ENCODE measurements around the gene TSPAN4. TPM values are rescaled to one million over a fixed set of nuclear protein-coding genes. Genes with fewer than 3 reads are reported as not detected.

TSPAN4 gene
- 47.0 and 47.6 TPM in 2 replicates for total RNA-seq (2013; cell fraction: nucleolus; rRNA removed)
- 9.3 and 10.1 TPM in 2 replicates for total RNA-seq (2014; rRNA removed)
- 2.3 and 2.7 TPM in 2 replicates for total RNA-seq (2014; rRNA removed; fragmentation: Illumina TruSeq; extraction: Trizol)
- 8.7 and 9.0 TPM in 2 replicates for total RNA-seq (2021)
- polyA plus RNA-seq (2011; ENCODE audit: low read depth), result 3.5 TPM
- 6.5 and 13.4 TPM in 2 replicates for polyA plus RNA-seq (2011; rRNA removed)
- polyA plus RNA-seq (2011; cell fraction: cytosol; rRNA removed), result 22.9 and 34.0 TPM in 2 replicates
- 75.6 and 100 TPM in 2 replicates for polyA plus RNA-seq (2011; cell fraction: nucleus; rRNA removed)
- polyA plus RNA-seq (2012), result 6.5 and 6.8 TPM in 2 replicates
- polyA plus RNA-seq (2014; fragmentation: Illumina TruSeq; extraction: Trizol), result 0.96 TPM in 1 of 2 replicates, not detected in the other
- under 1 TPM in 1 of 2 experiments, not detected in 1; 0.37 TPM for polyA plus RNA-seq (2014; fragmentation: Nextera tagmentation; extraction: Ambion mirVana)
- 11.6 and 14.0 TPM in 2 replicates for polyA plus RNA-seq (2014; rRNA removed)
- polyA plus RNA-seq (2016; fragmentation: Nextera tagmentation; extraction: Ambion mirVana), result 1 to 10 TPM; 7.6 to 8.5 TPM
- polyA minus RNA-seq (2011; rRNA and poly(A)+ RNA removed), result 13.9 and 15.4 TPM in 2 replicates
- polyA minus RNA-seq (2011; cell fraction: cytosol; rRNA and poly(A)+ RNA removed), result 21.0 and 24.9 TPM in 2 replicates
- polyA minus RNA-seq (2011; cell fraction: nucleus; rRNA and poly(A)+ RNA removed), result 10.2 and 15.3 TPM in 2 replicates
- percentile 52 among the genes with signal in this experiment for Bru-seq, nascent RNA
- BruChase-seq, experiment 1, labeled RNA remaining after a 6-hour chase, result percentile 58 among the genes with signal in this experiment
- percentile 56 among the genes with signal in this experiment for BruChase-seq, experiment 2, labeled RNA remaining after a 2-hour chase
- long read RNA-seq, experiment 1, transcript TSPAN4-203 (9 exons, 1,423 nt), result major isoform, 20 of 32 reads
- long read RNA-seq, experiment 1, partial matches to known transcripts, result 3 of 32 reads
- long read RNA-seq, experiment 1, other reads (novel, unspliced or antisense), result 6 of 32 reads
- long read RNA-seq, experiment 2, partial matches to known transcripts, result 1 of 5 reads
- long read RNA-seq, experiment 2, other reads (novel, unspliced or antisense), result 2 of 5 reads

DNA sequence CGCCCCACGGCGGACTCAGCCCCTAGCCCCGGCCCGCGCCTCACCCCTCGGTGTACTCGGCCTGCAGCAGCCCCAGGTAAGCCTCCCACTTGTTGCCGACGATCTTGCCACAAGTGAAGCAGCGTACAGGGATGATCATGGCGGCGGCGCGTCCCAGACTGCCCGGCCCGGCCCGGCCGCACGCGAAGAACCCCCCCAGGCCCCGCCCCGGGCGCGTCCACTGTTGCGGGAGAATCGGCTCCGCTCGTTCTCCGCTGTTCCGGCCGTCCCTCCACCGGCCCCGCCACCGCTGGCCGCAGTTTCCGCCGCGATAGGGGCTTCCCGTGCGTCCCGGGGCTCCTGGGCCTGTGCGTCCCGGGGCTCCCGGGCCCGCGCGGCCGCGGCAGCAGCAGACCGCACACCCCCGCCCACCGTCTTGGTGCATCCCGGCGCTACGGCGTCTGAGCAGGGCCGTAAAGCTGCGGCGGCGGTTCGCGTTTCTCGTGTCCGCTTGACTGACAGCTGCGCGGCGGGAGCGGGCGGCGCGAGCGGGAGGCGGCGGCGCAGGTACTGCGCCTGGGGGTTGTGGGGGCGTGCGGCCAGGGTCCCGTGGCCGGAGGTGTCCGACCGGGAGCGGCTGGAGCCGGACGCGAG lies at the start of gene TSPAN4, which contains the start of gene POLR2L:
TSPAN4 (plus strand) TSS at position 483 of the 633 bp plus-strand sequence. CDS start 7,453 bp downstream, outside the sequence.
POLR2L (minus strand) TSS at position 160 of the 633 bp plus-strand sequence; CDS start at position 139, 21 bp downstream.
- ATAC-seq, result peak; percentile 76
- ChIA-PET CTCF (interaction anchor here (0.9 to 1.4 kb wide), 2 partner anchors 23 to 45 kb away, joined by 4 read pairs; partner anchors contain the start of gene PNPLA2), RAD21 (ENCODE audit: unreplicated experiment) (interaction anchor here (1.1 to 1.7 kb wide), 3 partner anchors 8 to 33 kb away, joined by 3 to 9 read pairs (median 8); partner anchors contain the start of genes CD151 and RPLP2), POLR2A (interaction anchor here (0.9 to 4.0 kb wide), 7 partner anchors 7 to 149 kb away, joined by 3 to 21 read pairs (median 5); partner anchors contain the start of gene RPLP2), SMC1A (ENCODE audit: uncharacterized antibody, unreplicated experiment) (interaction anchor here (1.4 kb wide), 2 partner anchors 22 to 86 kb away, joined by 4 to 5 read pairs; no protein-coding TSS in a partner anchor)
- Histone ChIP-seq H3K9ac (ENCODE audit: control insufficient read depth, insufficient read depth, low read length) (peak within 1 kb of the TSS; percentile 91), H3K9me3 (replicated peaks; ENCODE audit: control insufficient read depth, insufficient read depth, low read length) (no peaks in the 10 kb centered on the region), H3K79me2 (ENCODE audit: control insufficient read depth, insufficient read depth, low read length) (peaks cover 20% of the 10 kb centered on the region), H3K4me3 (peak within 1 kb of the TSS; percentile 96), H3K36me3 (ENCODE audit: control insufficient read depth in 2 of 2, insufficient read depth in 2 of 2, low read length in 1 of 2) (peaks cover 0 to 21% of the 10 kb centered on the region in 2 experiments; a peak in 2 of 4 replicates), H3K4me1 (ENCODE audit: control insufficient read depth, insufficient read depth, low read length) (peaks cover 15% of the 10 kb centered on the region), H3K27ac (ENCODE audit: control insufficient read depth, insufficient read depth) (peak within 1 kb of the TSS; percentile 90), H3K27me3 (replicated peaks in 1 of 2; ENCODE audit: control insufficient read depth in 2 of 2, insufficient read depth in 2 of 2, low read length in 1 of 2) (no peaks in the 10 kb centered on the region), H4K20me1 (ENCODE audit: control insufficient read depth, insufficient read depth) (no peaks in the 10 kb centered on the region; the same call in 1 of the 2 replicates), H2AFZ (ENCODE audit: control insufficient read depth, low read depth, low read length) (peak within 1 kb of the TSS; percentile 98), H3K4me2 (ENCODE audit: control insufficient read depth, insufficient read depth) (peak within 1 kb of the TSS; percentile 95)
- no peak for DNase-seq (ENCODE audit: low read depth, low spot score)
- in situ Hi-C loops (cut with MboI), result loop anchor here (10.0 kb wide), 2 partner anchors 212 to 1012 kb away; partner anchors contain the start of gene LSP1
- 1% methylated on average over 73 of the region's 87 CpGs for WGBS (ENCODE audit: insufficient coverage, insufficient replicate concordance, low lambda C conversion rate, missing lambda C conversion rate)
- peak; percentile 68 for FAIRE-seq
- BruUV-seq (replicated peaks), result no TSS peak
- intact Hi-C loops (cut with micrococcal nuclease; ENCODE audit: unreplicated experiment), result loop anchor here (5.0 kb wide), 1 partner anchor 70 kb away; the partner anchor contains the start of gene CHID1
- TF ChIP-seq POLR2AphosphoS5 (IDR thresholded peaks at IDR 0.05; ENCODE audit: low read length), result peak; percentile 99
- peak; percentile 85 for TF ChIP-seq HDAC6 (IDR thresholded peaks at IDR 0.05; ENCODE audit: unreplicated experiment)
- TF ChIP-seq DPF2 (IDR thresholded peaks at IDR 0.05), result peak; percentile 97
- no peak for TF ChIP-seq MYB (IDR thresholded peaks at IDR 0.05; ENCODE audit: borderline replicate concordance, low read depth, low read length)
- TF ChIP-seq JUNB (IDR thresholded peaks at IDR 0.05), result no peak
- TF ChIP-seq GATAD2B (conservative IDR thresholded peaks at IDR 0.05; ENCODE audit: low read depth), result peak; percentile 91
- no peak for TF ChIP-seq RBBP5 (conservative IDR thresholded peaks at IDR 0.05)
- peak; percentile 96 to 100 for TF ChIP-seq BHLHE40 (IDR thresholded peaks at IDR 0.05; ENCODE audit: borderline replicate concordance in 1 of 2, low read depth in 2 of 2, low read length in 1 of 2)
- no peak for TF ChIP-seq HDAC2 (IDR thresholded peaks at IDR 0.05)
- TF ChIP-seq CHD2 (IDR thresholded peaks at IDR 0.05; ENCODE audit: borderline replicate concordance, low read depth, low read length), result no peak
- no peak for TF ChIP-seq NFXL1 (IDR thresholded peaks at IDR 0.05; ENCODE audit: borderline replicate concordance)
- TF ChIP-seq, protein P1, sequence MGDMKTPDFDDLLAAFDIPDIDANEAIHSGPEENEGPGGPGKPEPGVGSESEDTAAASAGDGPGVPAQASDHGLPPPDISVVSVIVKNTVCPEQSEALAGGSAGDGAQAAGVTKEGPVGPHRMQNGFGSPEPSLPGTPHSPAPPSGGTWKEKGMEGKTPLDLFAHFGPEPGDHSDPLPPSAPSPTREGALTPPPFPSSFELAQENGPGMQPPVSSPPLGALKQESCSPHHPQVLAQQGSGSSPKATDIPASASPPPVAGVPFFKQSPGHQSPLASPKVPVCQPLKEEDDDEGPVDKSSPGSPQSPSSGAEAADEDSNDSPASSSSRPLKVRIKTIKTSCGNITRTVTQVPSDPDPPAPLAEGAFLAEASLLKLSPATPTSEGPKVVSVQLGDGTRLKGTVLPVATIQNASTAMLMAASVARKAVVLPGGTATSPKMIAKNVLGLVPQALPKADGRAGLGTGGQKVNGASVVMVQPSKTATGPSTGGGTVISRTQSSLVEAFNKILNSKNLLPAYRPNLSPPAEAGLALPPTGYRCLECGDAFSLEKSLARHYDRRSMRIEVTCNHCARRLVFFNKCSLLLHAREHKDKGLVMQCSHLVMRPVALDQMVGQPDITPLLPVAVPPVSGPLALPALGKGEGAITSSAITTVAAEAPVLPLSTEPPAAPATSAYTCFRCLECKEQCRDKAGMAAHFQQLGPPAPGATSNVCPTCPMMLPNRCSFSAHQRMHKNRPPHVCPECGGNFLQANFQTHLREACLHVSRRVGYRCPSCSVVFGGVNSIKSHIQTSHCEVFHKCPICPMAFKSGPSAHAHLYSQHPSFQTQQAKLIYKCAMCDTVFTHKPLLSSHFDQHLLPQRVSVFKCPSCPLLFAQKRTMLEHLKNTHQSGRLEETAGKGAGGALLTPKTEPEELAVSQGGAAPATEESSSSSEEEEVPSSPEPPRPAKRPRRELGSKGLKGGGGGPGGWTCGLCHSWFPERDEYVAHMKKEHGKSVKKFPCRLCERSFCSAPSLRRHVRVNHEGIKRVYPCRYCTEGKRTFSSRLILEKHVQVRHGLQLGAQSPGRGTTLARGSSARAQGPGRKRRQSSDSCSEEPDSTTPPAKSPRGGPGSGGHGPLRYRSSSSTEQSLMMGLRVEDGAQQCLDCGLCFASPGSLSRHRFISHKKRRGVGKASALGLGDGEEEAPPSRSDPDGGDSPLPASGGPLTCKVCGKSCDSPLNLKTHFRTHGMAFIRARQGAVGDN (IDR thresholded peaks at IDR 0.05), result peak; percentile 67
- TF ChIP-seq SMAD1 (IDR thresholded peaks at IDR 0.05; ENCODE audit: low read depth, partially characterized antibody), result no peak
- TF ChIP-seq CREB1 (IDR thresholded peaks at IDR 0.05; ENCODE audit: low read depth), result 0 out of 2 replicates have a peak, but pooled peaks have one; percentile 11
- TF ChIP-seq YY1 (IDR thresholded peaks at IDR 0.05; ENCODE audit: low read depth, low read length), result peak; percentile 94
- peak; percentile 60 for TF ChIP-seq SIX5 (IDR thresholded peaks at IDR 0.05; ENCODE audit: low read depth, low read length, severe bottlenecking)
- TF ChIP-seq CREM (IDR thresholded peaks at IDR 0.05; ENCODE audit: low read depth), result 0 out of 2 replicates have a peak, but pooled peaks have one; percentile 23
